Stomach smooth muscle (tissue), 2 donors: ENCODE measurements around the gene SLC25A25.

Experiments used
- H3K27ac ChIP-seq: one replicate; pipeline ENCODE4 v1.7.0; 2013; ENCODE audit warnings: mild to moderate bottlenecking, low read length, inconsistent platforms
- H3K27me3 ChIP-seq, 2 donors: one replicate each; pipeline ENCODE4 v1.7.0; 2013; ENCODE audit warnings: low read length in 2 of 2; ENCODE audit not compliant: insufficient read depth in 2 of 2, control insufficient read depth in 1 of 2
- H3K36me3 ChIP-seq, 2 donors: one replicate each; pipeline ENCODE4 v1.7.0; 2013; ENCODE audit warnings: low read length in 2 of 2; ENCODE audit not compliant: control insufficient read depth in 2 of 2, insufficient read depth in 2 of 2
- H3K4me1 ChIP-seq: one replicate; pipeline ENCODE4 v1.7.0; 2013; ENCODE audit warnings: low read length; ENCODE audit not compliant: control insufficient read depth, insufficient read depth
- H3K4me3 ChIP-seq, 2 donors: one replicate each; pipeline ENCODE4 v1.7.0; 2013; ENCODE audit warnings: low read length in 2 of 2
- H3K9ac ChIP-seq, 2 donors: one replicate each; pipeline ENCODE4 v1.7.0; 2013; ENCODE audit warnings: low read length in 2 of 2, mild to moderate bottlenecking in 1 of 2
- H3K9me3 ChIP-seq, 2 donors: one replicate each; pipeline ENCODE4 v1.7.0; 2013; ENCODE audit warnings: low read length in 2 of 2; ENCODE audit not compliant: control insufficient read depth in 2 of 2
- donor health status: healthy.
- donor health status: Pancreatic carcinoma.

SLC25A25 gene

GRCh38 chr9:128073253-128073886, 5.3 kb downstream of the SLC25A25 start:
- H3K27me3 ChIP-seq, result no peaks in the 10 kb centered on the region
- peak overlapping the region in 1 of 2 donors; percentile 35 for H3K4me3 ChIP-seq
- no peaks in the 10 kb centered on the region for H3K9me3 ChIP-seq
- H3K9ac ChIP-seq, result peak overlapping the region in 1 of 2 donors; percentile 62
- peaks cover 47% of the 10 kb centered on the region for H3K4me1 ChIP-seq
- no peaks in the 10 kb centered on the region for H3K36me3 ChIP-seq
- H3K27ac ChIP-seq, result peak overlapping the region; percentile 88

DNA sequence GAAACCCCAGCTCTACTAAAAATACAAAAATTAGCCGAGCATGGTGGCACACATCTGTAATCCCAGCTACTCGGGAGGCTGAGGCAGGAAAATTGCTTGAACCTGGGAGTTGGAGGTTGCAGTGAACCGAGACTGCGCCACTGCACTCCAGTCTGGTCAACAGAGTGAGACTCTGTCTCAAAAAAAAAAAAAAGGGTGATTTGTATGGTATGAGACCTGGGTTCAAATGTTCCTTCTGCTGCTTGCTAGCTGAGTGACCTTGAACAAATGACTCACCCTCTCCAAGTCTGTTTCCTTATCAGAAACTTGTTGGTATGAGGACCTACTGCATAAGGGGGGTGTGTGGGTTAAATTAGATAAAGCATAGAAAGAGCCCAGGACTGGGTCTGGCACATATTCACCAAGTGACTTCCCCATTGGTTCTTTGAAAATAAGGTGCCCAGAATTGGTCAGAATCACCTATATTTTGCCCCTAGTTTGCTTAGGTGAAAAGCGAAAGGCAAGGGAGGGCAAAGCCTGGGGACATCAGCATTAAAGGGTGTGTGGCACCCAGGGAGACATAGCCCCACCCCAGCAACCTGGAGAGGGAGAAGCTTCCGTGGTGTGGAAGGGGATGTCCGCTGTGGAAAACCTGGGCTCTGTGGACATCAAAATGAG, 9.9 kb downstream of the SLC25A25 start:
- Histone ChIP-seq H3K9ac (no peak overlapping the region), H3K27ac (no peak overlapping the region), H3K4me1 (peaks cover 42% of the 10 kb centered on the region), H3K27me3 (no peaks in the 10 kb centered on the region), H3K36me3 (no peaks in the 10 kb centered on the region), H3K9me3 (no peaks in the 10 kb centered on the region), H3K4me3 (peak overlapping the region in 1 of 2 donors; percentile 8)

DNA sequence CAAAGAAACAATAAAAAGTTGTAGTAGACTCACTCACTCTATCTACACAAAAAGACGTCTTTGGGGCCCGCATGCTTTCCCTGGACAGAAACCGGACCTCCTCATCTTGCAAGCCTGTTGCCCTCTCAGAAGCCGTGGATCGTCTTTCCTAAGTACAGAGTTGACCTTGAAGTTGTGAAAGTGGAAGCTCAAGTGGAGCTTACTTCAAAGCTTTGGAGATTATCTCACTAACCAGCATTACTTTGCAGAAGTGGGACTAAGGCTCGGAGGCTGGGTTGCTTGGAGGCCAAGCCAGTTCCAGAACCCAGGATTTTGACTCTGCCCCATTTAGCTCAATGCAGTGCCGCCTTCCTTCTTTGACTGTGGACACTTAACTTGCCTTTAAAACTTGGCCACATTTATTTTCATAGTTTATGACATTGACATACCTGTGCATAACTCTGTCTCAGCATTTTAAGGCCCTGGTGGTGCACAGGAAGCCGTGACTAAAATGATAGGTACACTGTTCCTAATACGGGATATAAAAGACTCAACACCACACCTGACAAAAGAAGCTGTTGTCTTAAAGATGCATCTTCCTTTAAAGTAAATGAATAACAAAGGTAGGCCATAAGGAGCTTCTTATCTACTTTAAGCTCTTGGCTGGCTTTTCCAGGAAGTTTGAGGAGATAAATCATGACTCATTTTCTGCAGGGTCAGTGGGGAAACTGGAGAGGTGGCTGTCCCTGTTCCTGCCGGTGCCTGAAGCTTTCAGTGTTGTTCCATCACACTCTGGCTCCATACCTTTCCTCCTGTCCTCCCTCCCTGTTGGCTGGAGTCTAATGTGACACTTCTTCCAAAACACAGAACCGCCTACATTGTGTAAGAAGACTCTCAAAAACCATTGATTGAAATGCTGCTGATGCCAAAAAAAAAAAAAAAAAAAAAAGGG, 10.7 kb downstream of the SLC25A25 start:
- H3K4me3 ChIP-seq, result peak overlapping the region in 1 of 2 donors; percentile 8
- H3K27ac ChIP-seq, result no peak overlapping the region
- H3K9ac ChIP-seq, result no peak overlapping the region

GRCh38 chr9:128080206-128080605, 12.2 kb downstream of the SLC25A25 start:
- Histone ChIP-seq H3K4me1 (peaks cover 35% of the 10 kb centered on the region), H3K36me3 (no peaks in the 10 kb centered on the region), H3K27me3 (no peaks in the 10 kb centered on the region), H3K9me3 (no peaks in the 10 kb centered on the region), H3K27ac (no peak overlapping the region), H3K9ac (no peak overlapping the region), H3K4me3 (no peak overlapping the region)

More for the DNA sequence above, 10.7 kb downstream of the SLC25A25 start:
- Histone ChIP-seq H3K9me3 (no peaks in the 10 kb centered on the region), H3K27me3 (no peaks in the 10 kb centered on the region), H3K36me3 (no peaks in the 10 kb centered on the region), H3K4me1 (peaks cover 37% of the 10 kb centered on the region)

- peak overlapping the region in 1 of 2 donors; percentile 27 for H3K9ac ChIP-seq
Observed at GRCh38 chr9:128081056-128081455, 13.0 kb downstream of the SLC25A25 start.

DNA sequence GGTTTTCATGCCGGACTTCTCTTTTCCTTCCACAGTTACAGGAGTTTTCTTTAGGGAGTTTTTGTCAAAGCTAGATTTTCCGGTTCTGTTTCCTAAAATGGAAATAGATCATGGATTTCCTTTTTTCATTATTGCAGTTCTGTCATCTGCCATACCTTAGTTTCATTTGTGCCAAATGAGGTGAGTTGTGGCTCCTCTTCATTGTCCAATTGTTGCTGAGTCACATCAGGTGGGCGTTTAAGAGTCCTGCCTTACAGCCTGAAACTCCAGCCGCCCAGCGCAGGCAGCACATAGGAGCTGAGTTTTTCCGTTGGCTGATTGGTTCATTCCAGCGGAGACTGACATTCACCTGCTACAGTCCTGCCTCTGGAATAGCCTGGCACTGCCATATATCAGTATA, 14.1 kb downstream of the SLC25A25 start:
- Histone ChIP-seq H3K4me3 (no peak overlapping the region), H3K36me3 (no peaks in the 10 kb centered on the region), H3K27ac (peak overlapping the region; percentile 50), H3K27me3 (no peaks in the 10 kb centered on the region), H3K9me3 (no peaks in the 10 kb centered on the region), H3K9ac (no peak overlapping the region), H3K4me1 (peaks cover 35% of the 10 kb centered on the region)

More at GRCh38 chr9:128081056-128081455, 13.0 kb downstream of the SLC25A25 start:
- peaks cover 35% of the 10 kb centered on the region for H3K4me1 ChIP-seq
- H3K4me3 ChIP-seq, result no peak overlapping the region
- peak overlapping the region; percentile 50 for H3K27ac ChIP-seq
- no peaks in the 10 kb centered on the region for H3K27me3 ChIP-seq
- no peaks in the 10 kb centered on the region for H3K36me3 ChIP-seq
- H3K9me3 ChIP-seq, result no peaks in the 10 kb centered on the region

DNA sequence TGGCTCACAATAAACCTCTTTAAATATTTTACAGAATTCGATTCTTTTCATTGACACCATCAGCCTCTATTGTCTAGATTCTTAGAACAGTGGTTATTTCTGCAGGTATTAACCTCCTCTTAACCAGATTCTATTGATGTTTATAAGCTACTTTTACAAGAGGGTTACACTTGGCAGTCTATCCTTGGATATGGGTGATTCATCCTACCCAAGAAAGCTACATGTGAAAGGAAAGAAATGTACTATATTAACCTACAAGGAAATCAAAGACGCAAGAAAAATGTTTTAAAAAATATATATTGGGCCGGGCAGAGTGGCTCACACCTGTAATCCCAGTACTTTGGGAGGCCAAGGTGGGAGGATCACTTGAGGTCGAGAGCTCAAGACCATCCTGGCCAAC, 16.7 kb downstream of the SLC25A25 start:
- H3K4me1 ChIP-seq, result peaks cover 26% of the 10 kb centered on the region
- no peaks in the 10 kb centered on the region for H3K27me3 ChIP-seq
- H3K36me3 ChIP-seq, result no peaks in the 10 kb centered on the region
- no peaks in the 10 kb centered on the region for H3K9me3 ChIP-seq
- H3K27ac ChIP-seq, result no peak overlapping the region
- H3K9ac ChIP-seq, result no peak overlapping the region
- H3K4me3 ChIP-seq, result no peak overlapping the region

GRCh38 chr9:128085943-128086342, 17.9 kb downstream of the SLC25A25 start:
- no peaks in the 10 kb centered on the region for H3K9me3 ChIP-seq
- no peak overlapping the region for H3K27ac ChIP-seq
- peaks cover 26% of the 10 kb centered on the region for H3K4me1 ChIP-seq

DNA sequence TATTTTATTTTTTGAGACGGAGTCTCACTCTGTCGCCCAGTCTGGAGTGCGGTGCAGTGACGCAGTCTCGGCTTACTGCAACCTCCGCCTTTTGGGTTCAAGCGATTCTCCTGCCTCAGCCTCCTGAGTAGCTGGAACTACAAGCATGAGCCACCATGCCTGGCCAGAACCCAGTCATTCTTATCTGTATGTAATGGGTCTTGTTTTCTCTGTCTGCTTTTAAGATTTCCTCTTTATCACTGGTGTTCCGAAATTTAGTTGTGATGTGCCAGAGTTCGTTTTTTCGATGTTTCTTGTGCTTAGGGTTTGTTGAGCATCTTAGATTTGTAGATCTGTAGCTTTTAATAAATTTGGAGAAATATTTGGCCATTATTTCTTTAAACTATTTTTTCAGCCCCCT, 19.2 kb downstream of the SLC25A25 start:
- H3K4me3 ChIP-seq, result no peak overlapping the region
- H3K36me3 ChIP-seq, result no peaks in the 10 kb centered on the region
- no peak overlapping the region for H3K9ac ChIP-seq
- H3K27ac ChIP-seq, result no peak overlapping the region
- no peaks in the 10 kb centered on the region for H3K27me3 ChIP-seq
- H3K4me1 ChIP-seq, result peaks cover 24% of the 10 kb centered on the region
- no peaks in the 10 kb centered on the region for H3K9me3 ChIP-seq

More at GRCh38 chr9:128085943-128086342, 17.9 kb downstream of the SLC25A25 start:
- Histone ChIP-seq H3K36me3 (no peaks in the 10 kb centered on the region), H3K9ac (no peak overlapping the region), H3K27me3 (no peaks in the 10 kb centered on the region), H3K4me3 (no peak overlapping the region)

DNA sequence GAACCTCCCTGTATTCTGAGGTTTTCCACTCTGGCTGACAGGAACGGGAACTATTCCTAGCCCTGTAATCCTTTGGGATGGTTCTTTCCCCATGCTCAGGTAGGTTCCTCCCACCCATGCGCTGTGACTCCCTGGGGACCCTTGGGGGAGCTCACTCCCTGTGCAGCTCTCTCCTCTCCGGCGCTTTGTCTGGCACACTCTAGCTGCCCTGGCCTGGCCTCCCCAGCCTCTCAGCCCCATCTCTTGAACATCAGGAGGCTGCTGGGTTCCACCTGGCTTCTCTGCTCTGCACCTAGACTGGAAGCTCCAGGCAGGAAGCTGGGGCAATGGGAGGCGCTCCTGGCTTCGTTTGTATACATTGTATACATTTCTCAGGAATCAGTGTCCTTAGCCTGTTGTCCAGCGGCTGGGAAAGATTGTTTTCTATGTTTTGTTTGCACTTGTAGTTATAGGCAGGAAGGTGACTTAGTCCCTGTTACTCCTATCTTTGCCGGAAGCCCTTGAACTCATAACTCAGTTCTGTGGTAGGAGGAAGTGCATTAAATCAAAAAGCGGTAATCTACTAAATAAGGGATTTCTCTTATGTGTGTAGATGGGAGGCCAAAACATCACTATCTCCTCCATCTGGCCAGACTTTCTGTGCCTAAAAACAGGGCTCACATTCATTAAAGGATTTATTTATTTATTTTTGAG, 20.4 kb downstream of the SLC25A25 start:
- H3K9me3 ChIP-seq, result no peaks in the 10 kb centered on the region
- no peaks in the 10 kb centered on the region for H3K36me3 ChIP-seq
- H3K27me3 ChIP-seq, result no peaks in the 10 kb centered on the region
- no peak overlapping the region for H3K27ac ChIP-seq
- H3K4me3 ChIP-seq, result no peak overlapping the region
- no peak overlapping the region for H3K9ac ChIP-seq
- peaks cover 34% of the 10 kb centered on the region for H3K4me1 ChIP-seq
